Smooth muscle cell (in vitro differentiated cells): Measurements from ENCODE around the gene SCT. TPM values are rescaled to one million over a fixed set of nuclear protein-coding genes. Genes with fewer than 3 reads are reported as not detected.

ENCODE experiments used
- DNase-seq: peaks from one replicate; lab custom pipeline; 2025; ENCODE audit not compliant: unreplicated experiment; lab: John Stamatoyannopoulos, UW
- H2AFZ ChIP-seq: fragments of 200-600 bp; sonication (generic); 2 replicates; pipeline ENCODE4 v1.6.0; 2016; ENCODE audit warnings: antibody characterized with exemption, low read depth, mild to moderate bottlenecking
- H3F3A ChIP-seq: fragments of 200-600 bp; sonication (generic); 2 replicates; pipeline ENCODE4 v1.6.0; 2017; ENCODE audit warnings: antibody characterized with exemption, low read depth
- H3K27ac ChIP-seq: fragments of 200-600 bp; sonication (generic); 2 replicates; pipeline ENCODE4 v1.5.1; 2016; ENCODE audit warnings: low read depth, mild to moderate bottlenecking
- H3K27me3 ChIP-seq: fragments of 200-600 bp; sonication (generic); 2 replicates; pipeline ENCODE4 v1.6.1; 2016; ENCODE audit warnings: low read depth, mild to moderate bottlenecking
- H3K36me3 ChIP-seq: fragments of 200-600 bp; sonication (generic); 2 replicates; pipeline ENCODE4 v1.5.1; 2016; ENCODE audit warnings: low read depth
- H3K4me1 ChIP-seq: fragments of 200-600 bp; sonication (generic); 2 replicates; pipeline ENCODE4 v1.5.1; 2016; ENCODE audit warnings: low read depth
- H3K4me2 ChIP-seq: fragments of 200-600 bp; sonication (generic); 2 replicates; pipeline ENCODE4 v1.6.0; 2016; ENCODE audit warnings: mild to moderate bottlenecking
- H3K4me3 ChIP-seq: fragments of 200-600 bp; sonication (generic); 2 replicates; pipeline ENCODE4 v1.5.1; 2016; ENCODE audit warnings: mild to moderate bottlenecking
- H3K79me2 ChIP-seq: fragments of 200-600 bp; sonication (generic); 2 replicates; pipeline ENCODE4 v1.6.0; 2016; ENCODE audit warnings: low read depth, mild to moderate bottlenecking
- H3K9ac ChIP-seq: fragments of 200-600 bp; sonication (generic); 2 replicates; pipeline ENCODE4 v1.6.0; 2016; ENCODE audit warnings: low read depth
- H3K9me3 ChIP-seq: fragments of 200-600 bp; sonication (generic); replicated peaks from 2 replicates; pipeline ENCODE4 v1.5.1; 2016; ENCODE audit warnings: low read depth
- H4K20me1 ChIP-seq: fragments of 200-600 bp; sonication (generic); 2 replicates; pipeline ENCODE4 v1.6.0; 2016; ENCODE audit warnings: low read depth
- CTCF ChIP-seq: fragments of 200-600 bp; sonication (generic); IDR thresholded peaks from 2 replicates; pipeline ENCODE4 v1.5.1; 2017; ENCODE audit warnings: borderline replicate concordance, mild to moderate bottlenecking, antibody characterized with exemption; ENCODE audit not compliant: insufficient read depth, poor library complexity, severe bottlenecking
- WGBS: methylation state at CpG from one replicate; pipeline ENCODE4 v1.1.7; 2016; ENCODE audit warnings: low lambda C conversion rate; 5-methylcytosine and 5-hydroxymethylcytosine counted together
- polyA plus RNA-seq: library from polyadenylated mRNA; unstranded; fragments of >200 nt; fragmentation: Nextera tagmentation; extraction: Ambion mirVana; gene quantifications from 2 replicates; pipeline ENCODE4 v1.2.1, GENCODE V29; 2016
- total RNA-seq: library from RNA; depleted of rRNA; stranded (reverse); fragments of >200 nt; gene quantifications from 2 replicates; pipeline ENCODE4 v1.2.3, GENCODE V29; 2014

Gene SCT
- total and polyA plus RNA-seq, 2 experiments from 2014 or later: 1.4 TPM; not detected in 1

- Histone ChIP-seq H3K27me3 (no peaks in the 10 kb centered on the region), H3K4me3 (no peak overlapping the region), H3K36me3 (peaks cover 4% of the 10 kb centered on the region), H3K9ac (no peak overlapping the region), H3K9me3 (no peaks in the 10 kb centered on the region), H3F3A (peaks cover 14% of the 10 kb centered on the region), H3K79me2 (no peaks in the 10 kb centered on the region), H4K20me1 (peaks cover 46% of the 10 kb centered on the region), H3K27ac (no peak overlapping the region), H3K4me2 (no peak overlapping the region), H2AFZ (no peak overlapping the region), H3K4me1 (peaks cover 3% of the 10 kb centered on the region)
- DNase-seq: no peak
- 98% methylated on average over 18 of the region's 18 CpGs for WGBS
- no peak for TF ChIP-seq CTCF
Measured at GRCh38 chr11:610146-610801, 16.7 kb downstream of the SCT start.

GRCh38 chr11:609341-609811 is 17.6 kb downstream of the SCT start:
- H3K27ac ChIP-seq: no peak overlapping the region
- no peak overlapping the region for H3K9ac ChIP-seq
- peaks cover 41% of the 10 kb centered on the region for H4K20me1 ChIP-seq
- 96% methylated on average over 14 of the region's 28 CpGs for WGBS
- H3K4me2 ChIP-seq: no peak overlapping the region
- no peaks in the 10 kb centered on the region for H3K9me3 ChIP-seq
- TF ChIP-seq CTCF: no peak
- DNase-seq: no peak
- H2AFZ ChIP-seq: no peak overlapping the region
- peaks cover 9% of the 10 kb centered on the region for H3F3A ChIP-seq
- H3K4me3 ChIP-seq: no peak overlapping the region
- no peaks in the 10 kb centered on the region for H3K27me3 ChIP-seq
- H3K36me3 ChIP-seq: peaks cover 9% of the 10 kb centered on the region
- no peaks in the 10 kb centered on the region for H3K4me1 ChIP-seq
- no peaks in the 10 kb centered on the region for H3K79me2 ChIP-seq

- WGBS: 98% methylated on average over 27 of the region's 28 CpGs
- peaks cover 9% of the 10 kb centered on the region for H3K36me3 ChIP-seq
- no peak overlapping the region for H3K4me3 ChIP-seq
- no peaks in the 10 kb centered on the region for H3K27me3 ChIP-seq
- no peak overlapping the region for H3K4me2 ChIP-seq
- no peak overlapping the region for H2AFZ ChIP-seq
- peaks cover 5% of the 10 kb centered on the region for H3F3A ChIP-seq
- no peak overlapping the region for H3K9ac ChIP-seq
- no peaks in the 10 kb centered on the region for H3K4me1 ChIP-seq
- no peaks in the 10 kb centered on the region for H3K79me2 ChIP-seq
- no peaks in the 10 kb centered on the region for H3K9me3 ChIP-seq
- peaks cover 41% of the 10 kb centered on the region for H4K20me1 ChIP-seq
- DNase-seq: no peak
- no peak overlapping the region for H3K27ac ChIP-seq
- TF ChIP-seq CTCF: no peak
Measured at GRCh38 chr11:608791-609251, 18.2 kb downstream of the SCT start.
